Immature natural killer cell (primary cell): ENCODE results near the gene FOXO1. TPM values are rescaled to one million over a fixed set of nuclear protein-coding genes. Genes with fewer than 3 reads are reported as not detected.

Experiments used
- DNase-seq, 3 donors: peaks; one replicate each; pipeline ENCODE4 v3.0.0; 2022; ENCODE audit warnings: mixed read lengths in 1 of 3
- H3K27ac Mint-ChIP-seq, 6 donors: one replicate each; pipeline ENCODE4 v1.8.0; 2020; ENCODE audit warnings: mixed read lengths in 6 of 6, mild to moderate bottlenecking in 5 of 6, inconsistent platforms in 4 of 6, moderate library complexity in 3 of 6
- H3K27me3 Mint-ChIP-seq, 3 donors: one replicate each; pipeline ENCODE4 v1.8.0; 2020 to 2021; ENCODE audit warnings: low read depth in 3 of 3, mild to moderate bottlenecking in 3 of 3, mixed read lengths in 3 of 3, moderate library complexity in 3 of 3, inconsistent platforms in 1 of 3
- H3K36me3 Mint-ChIP-seq, 3 donors: one replicate each; pipeline ENCODE4 v1.8.0; 2020; ENCODE audit warnings: mixed read lengths in 3 of 3, inconsistent platforms in 2 of 3, mild to moderate bottlenecking in 2 of 3
- H3K4me1 Mint-ChIP-seq, 2 donors: one replicate each; pipeline ENCODE4 v1.8.0; 2020; ENCODE audit warnings: inconsistent platforms in 2 of 2, mild to moderate bottlenecking in 2 of 2, mixed read lengths in 2 of 2, moderate library complexity in 1 of 2
- H3K4me3 Mint-ChIP-seq, 5 donors: one replicate each; pipeline ENCODE4 v1.8.0; 2020; ENCODE audit warnings: mild to moderate bottlenecking in 5 of 5, mixed read lengths in 5 of 5, inconsistent platforms in 3 of 5, moderate library complexity in 3 of 5
- H3K9me3 Mint-ChIP-seq, 6 donors: one replicate each; pipeline ENCODE4 v1.8.0; 2020; ENCODE audit warnings: mild to moderate bottlenecking in 6 of 6, mixed read lengths in 6 of 6, inconsistent platforms in 4 of 6, moderate library complexity in 3 of 6
- polyA plus RNA-seq, 3 donors: library from polyadenylated mRNA; unstranded; fragments of 300-500 nt; fragmentation: Illumina TruSeq; gene quantifications; one replicate each; pipeline ENCODE4 v1.2.3, GENCODE V29; 2021

The FOXO1 gene
- polyA plus RNA-seq, 3 donors from 2014 or later, result 4.5 to 15.6 (median 12.5) TPM

GRCh38 chr13:40568246-40569023, 98.0 kb downstream of the FOXO1 start:
- Mint-ChIP-seq H3K27me3 (peaks cover 2 to 9% (median 5%) of the 10 kb centered on the region in 3 donors), H3K36me3 (no peaks in the 10 kb centered on the region), H3K4me3 (no peak overlapping the region), H3K27ac (peak overlapping the region in 1 of 6 donors; percentile 29), H3K4me1 (peaks cover 45 to 74% of the 10 kb centered on the region in 2 donors), H3K9me3 (no peaks in the 10 kb centered on the region)
- no peak for DNase-seq

GRCh38 chr13:40566811-40567210, 99.6 kb downstream of the FOXO1 start:
- no peaks in the 10 kb centered on the region for H3K36me3 Mint-ChIP-seq
- H3K27me3 Mint-ChIP-seq, result peaks cover 4 to 15% (median 9%) of the 10 kb centered on the region in 3 donors
- DNase-seq, result no peak
- peaks cover 53 to 79% of the 10 kb centered on the region in 2 donors for H3K4me1 Mint-ChIP-seq
- no peaks in the 10 kb centered on the region for H3K9me3 Mint-ChIP-seq
- peak overlapping the region in 1 of 6 donors; percentile 33 for H3K27ac Mint-ChIP-seq
- no peak overlapping the region for H3K4me3 Mint-ChIP-seq

- Mint-ChIP-seq H3K9me3 (no peaks in the 10 kb centered on the region), H3K4me3 (peak overlapping the region in 1 of 5 donors; percentile 26), H3K27ac (peak overlapping the region in 1 of 6 donors; percentile 25), H3K36me3 (peaks cover 3 to 4% (median 4%) of the 10 kb centered on the region in 3 donors), H3K4me1 (peaks cover 46 to 74% of the 10 kb centered on the region in 2 donors), H3K27me3 (peaks cover 4 to 15% (median 8%) of the 10 kb centered on the region in 3 donors)
- DNase-seq, result no peak
Measured at GRCh38 chr13:40565282-40566148, 100.9 kb downstream of the FOXO1 start.

- H3K4me3 Mint-ChIP-seq, result peak overlapping the region in 3 of 5 donors; percentile 9 to 42 (median 12)
- DNase-seq, result no peak
Measured at GRCh38 chr13:40564342-40565001, 102.0 kb downstream of the FOXO1 start.

GRCh38 chr13:40563350-40564125, 102.9 kb downstream of the FOXO1 start:
- Mint-ChIP-seq H3K4me1 (peaks cover 40 to 60% of the 10 kb centered on the region in 2 donors), H3K27me3 (peaks cover 4 to 13% (median 8%) of the 10 kb centered on the region in 3 donors), H3K9me3 (no peaks in the 10 kb centered on the region), H3K27ac (peak overlapping the region in 2 of 6 donors; percentile 19 to 46), H3K4me3 (peak overlapping the region; percentile 3 to 57 (median 43)), H3K36me3 (peaks cover 5 to 23% (median 11%) of the 10 kb centered on the region in 3 donors)
- no peak for DNase-seq

More at GRCh38 chr13:40564342-40565001, 102.0 kb downstream of the FOXO1 start:
- H3K36me3 Mint-ChIP-seq, result peaks cover 5 to 15% (median 5%) of the 10 kb centered on the region in 3 donors
- H3K9me3 Mint-ChIP-seq, result no peaks in the 10 kb centered on the region
- H3K27ac Mint-ChIP-seq, result peak overlapping the region in 1 of 6 donors; percentile 32
- peaks cover 4 to 13% (median 8%) of the 10 kb centered on the region in 3 donors for H3K27me3 Mint-ChIP-seq
- H3K4me1 Mint-ChIP-seq, result peaks cover 46 to 69% of the 10 kb centered on the region in 2 donors

GRCh38 chr13:40562975-40563349, 103.5 kb downstream of the FOXO1 start:
- DNase-seq, result peak; percentile 30 to 39 (median 32)
- peak overlapping the region; percentile 3 to 44 (median 35) for H3K4me3 Mint-ChIP-seq
- peaks cover 4 to 13% (median 8%) of the 10 kb centered on the region in 3 donors for H3K27me3 Mint-ChIP-seq
- peaks cover 5 to 25% (median 13%) of the 10 kb centered on the region in 3 donors for H3K36me3 Mint-ChIP-seq
- H3K27ac Mint-ChIP-seq, result peak overlapping the region in 2 of 6 donors; percentile 19 to 46
- H3K9me3 Mint-ChIP-seq, result no peaks in the 10 kb centered on the region
- H3K4me1 Mint-ChIP-seq, result peaks cover 39 to 55% of the 10 kb centered on the region in 2 donors

- DNase-seq, result no peak
- Mint-ChIP-seq H3K27ac (no peak overlapping the region), H3K4me3 (no peak overlapping the region), H3K27me3 (peaks cover 2 to 10% (median 6%) of the 10 kb centered on the region in 3 donors), H3K4me1 (peaks cover 30 to 36% of the 10 kb centered on the region in 2 donors), H3K9me3 (no peaks in the 10 kb centered on the region), H3K36me3 (peaks cover 5 to 35% (median 20%) of the 10 kb centered on the region in 3 donors)
Measured at GRCh38 chr13:40559915-40560314, 106.5 kb downstream of the FOXO1 start.

- Mint-ChIP-seq H3K27me3 (peaks cover 2 to 6% (median 4%) of the 10 kb centered on the region in 3 donors), H3K4me1 (peaks cover 17 to 23% of the 10 kb centered on the region in 2 donors), H3K27ac (no peak overlapping the region), H3K36me3 (peaks cover 5 to 41% (median 20%) of the 10 kb centered on the region in 3 donors), H3K4me3 (no peak overlapping the region), H3K9me3 (no peaks in the 10 kb centered on the region)
- DNase-seq, result no peak
Measured at GRCh38 chr13:40558656-40559055, 107.8 kb downstream of the FOXO1 start.

GRCh38 chr13:40556453-40556852, 110.0 kb downstream of the FOXO1 start:
- no peaks in the 10 kb centered on the region for H3K9me3 Mint-ChIP-seq
- peaks cover under 1 to 2% of the 10 kb centered on the region in 2 donors for H3K4me1 Mint-ChIP-seq
- H3K4me3 Mint-ChIP-seq, result no peak overlapping the region
- peaks cover 5 to 41% (median 20%) of the 10 kb centered on the region in 3 donors for H3K36me3 Mint-ChIP-seq
- peaks cover 0 to 3% (median 2%) of the 10 kb centered on the region in 3 donors for H3K27me3 Mint-ChIP-seq
- no peak for DNase-seq
- H3K27ac Mint-ChIP-seq, result no peak overlapping the region

GRCh38 chr13:40553356-40553755, 113.1 kb downstream of the FOXO1 start:
- Mint-ChIP-seq H3K27ac (peak overlapping the region in 2 of 6 donors; percentile 2 to 18), H3K4me1 (peaks cover 0 to 2% of the 10 kb centered on the region in 2 donors), H3K9me3 (no peaks in the 10 kb centered on the region), H3K4me3 (no peak overlapping the region), H3K36me3 (peaks cover 0 to 17% (median 8%) of the 10 kb centered on the region in 3 donors), H3K27me3 (peaks cover 0 to 3% (median 2%) of the 10 kb centered on the region in 3 donors)
- no peak for DNase-seq

GRCh38 chr13:40552895-40553294, 113.5 kb downstream of the FOXO1 start:
- H3K36me3 Mint-ChIP-seq, result peaks cover 0 to 16% (median 7%) of the 10 kb centered on the region in 3 donors
- no peak for DNase-seq
- H3K4me1 Mint-ChIP-seq, result peaks cover 0 to 2% of the 10 kb centered on the region in 2 donors
- peak overlapping the region in 2 of 6 donors; percentile 2 to 18 for H3K27ac Mint-ChIP-seq
- no peak overlapping the region for H3K4me3 Mint-ChIP-seq
- H3K9me3 Mint-ChIP-seq, result no peaks in the 10 kb centered on the region
- H3K27me3 Mint-ChIP-seq, result peaks cover 0 to 3% (median 2%) of the 10 kb centered on the region in 3 donors

- Mint-ChIP-seq H3K9me3 (no peaks in the 10 kb centered on the region), H3K27me3 (peaks cover 1 to 3% (median 2%) of the 10 kb centered on the region in 3 donors), H3K4me3 (no peak overlapping the region), H3K36me3 (peaks cover 0 to 7% (median 0%) of the 10 kb centered on the region in 3 donors), H3K4me1 (peaks cover 0 to 2% of the 10 kb centered on the region in 2 donors), H3K27ac (no peak overlapping the region)
- DNase-seq, result no peak
Measured at GRCh38 chr13:40550130-40550529, 116.3 kb downstream of the FOXO1 start.
